Dendritic cell treated with granulocyte-macrophage colony-stimulating factor and Interleukin-4, amounts not matched to agents 40 ng/mL and 50 ng/mL, for 4 days (primary cell): ENCODE measurements around the gene OSER1.
"Not testable (repeated sequence)": the region's sequence is repeated elsewhere in the genome, so short reads cannot be mapped to it uniquely, and the experiment has no call there.

Experiments
- H3K27ac Mint-ChIP-seq: one replicate; pipeline ENCODE4 v1.8.0; 2022; ENCODE audit warnings: mild to moderate bottlenecking, mixed read lengths
- H3K27me3 Mint-ChIP-seq: one replicate; pipeline ENCODE4 v1.8.0; 2022; ENCODE audit warnings: mild to moderate bottlenecking, mixed read lengths
- H3K36me3 Mint-ChIP-seq: one replicate; pipeline ENCODE4 v1.8.0; 2022; ENCODE audit warnings: low read depth, mixed read lengths
- H3K4me1 Mint-ChIP-seq: one replicate; pipeline ENCODE4 v1.8.0; 2022; ENCODE audit warnings: low read depth, mixed read lengths
- H3K4me3 Mint-ChIP-seq: one replicate; pipeline ENCODE4 v1.8.0; 2022; ENCODE audit warnings: mild to moderate bottlenecking, moderate library complexity, mixed read lengths
- H3K9me3 Mint-ChIP-seq: one replicate; pipeline ENCODE4 v1.8.0; 2022; ENCODE audit warnings: mixed read lengths
- intact Hi-C: fragments of 100-400 bp; cut with micrococcal nuclease; formaldehyde crosslinking; loops from one replicate; pipeline ENCODE4 v1.15.0; 2022

OSER1 gene

DNA sequence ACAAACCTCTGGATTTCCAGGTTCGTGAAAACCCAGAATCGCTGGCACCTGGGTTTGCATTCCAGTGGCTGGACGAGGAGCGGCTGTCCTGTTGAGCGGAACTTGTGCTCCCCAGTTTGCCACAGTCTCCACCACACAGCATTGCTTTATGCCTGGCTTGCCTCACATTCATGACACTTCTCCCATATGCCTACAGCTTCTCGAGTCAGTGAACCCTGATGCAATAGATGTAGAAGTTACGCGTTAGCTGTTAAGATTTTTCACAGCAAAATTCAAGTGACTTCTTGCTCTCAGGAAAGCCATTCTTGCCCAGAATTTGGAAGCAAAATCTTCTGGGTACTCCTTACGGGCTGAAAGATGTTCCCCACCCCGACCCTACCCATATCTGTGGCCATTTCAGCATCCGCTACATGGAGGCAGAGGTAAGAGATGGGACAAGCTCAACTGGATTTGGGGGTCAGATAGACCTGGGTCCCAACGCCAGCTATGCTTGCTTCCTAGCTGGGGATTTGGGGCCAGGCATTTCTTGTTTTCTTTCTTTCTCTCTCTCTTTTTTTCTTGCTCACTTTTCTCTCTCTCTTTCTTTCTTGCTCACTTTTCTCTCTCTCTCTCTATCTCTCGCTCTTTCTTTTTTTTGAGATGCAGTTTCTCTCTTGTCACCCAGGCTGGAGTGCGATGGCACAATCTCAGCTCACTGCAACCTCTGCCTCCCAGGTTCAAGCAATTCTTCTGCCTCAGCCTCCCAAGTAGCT lies 24.2 kb upstream of the OSER1 start:
- intact Hi-C loops, result no loop called here
- Mint-ChIP-seq H3K4me1 (no peaks in the 10 kb centered on the region), H3K9me3 (no peaks in the 10 kb centered on the region), H3K27ac (no peak overlapping the region), H3K4me3 (no peak overlapping the region), H3K27me3 (no peaks in the 10 kb centered on the region), H3K36me3 (no peaks in the 10 kb centered on the region)

DNA sequence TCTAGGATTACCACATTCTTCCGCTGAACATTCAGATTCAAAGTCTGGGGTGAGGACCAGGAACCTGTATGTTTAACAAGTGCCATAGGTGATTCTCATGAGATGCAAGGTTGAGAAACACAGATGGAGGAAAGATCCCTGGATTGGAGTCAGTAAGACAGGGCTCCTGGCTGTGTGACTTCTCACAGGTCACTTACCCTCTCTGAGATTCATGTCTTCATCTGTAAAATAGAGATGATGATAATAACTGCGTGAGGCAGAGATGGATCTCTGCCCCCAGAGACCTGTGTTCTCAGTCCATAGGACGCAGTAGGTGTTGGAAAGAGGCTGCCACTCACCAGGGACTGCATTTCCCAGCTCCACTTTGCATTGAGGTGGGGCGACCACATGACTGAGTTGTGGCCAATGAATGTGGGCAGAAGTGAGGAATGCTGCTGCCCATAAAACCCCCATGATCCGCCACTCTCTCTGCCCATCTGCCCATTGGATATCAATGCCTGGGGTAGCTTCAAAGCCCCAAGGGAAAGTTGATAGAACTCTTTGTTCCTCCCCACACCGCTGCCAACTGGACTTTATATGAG lies 23.0 kb upstream of the OSER1 start:
- Mint-ChIP-seq H3K27me3 (no peaks in the 10 kb centered on the region), H3K27ac (no peak overlapping the region), H3K36me3 (no peaks in the 10 kb centered on the region), H3K4me1 (no peaks in the 10 kb centered on the region), H3K9me3 (no peaks in the 10 kb centered on the region), H3K4me3 (no peak overlapping the region)
- intact Hi-C loops, result no loop called here

DNA sequence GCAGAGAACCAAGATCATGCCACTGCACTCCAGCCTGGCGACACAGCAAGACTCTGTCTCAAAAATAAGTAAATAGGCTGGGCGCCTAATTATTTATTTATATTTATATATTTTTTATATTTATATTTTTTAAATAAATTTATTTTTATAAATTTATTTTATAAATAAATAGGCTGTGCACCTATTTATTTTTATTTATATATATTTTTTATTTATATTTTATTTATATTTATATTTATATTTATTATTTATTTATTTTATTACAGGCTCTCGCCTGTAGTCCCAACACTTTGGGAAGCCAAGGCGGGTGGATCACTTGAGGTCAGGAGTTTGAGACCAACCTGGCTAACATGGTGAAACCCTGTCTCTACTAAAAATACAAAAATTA lies 21.9 kb upstream of the OSER1 start:
- H3K27me3 Mint-ChIP-seq, H3K27ac Mint-ChIP-seq, H3K36me3 Mint-ChIP-seq, intact Hi-C loops, H3K4me1 Mint-ChIP-seq, H3K4me3 Mint-ChIP-seq, H3K9me3 Mint-ChIP-seq: not testable (repeated sequence)

DNA sequence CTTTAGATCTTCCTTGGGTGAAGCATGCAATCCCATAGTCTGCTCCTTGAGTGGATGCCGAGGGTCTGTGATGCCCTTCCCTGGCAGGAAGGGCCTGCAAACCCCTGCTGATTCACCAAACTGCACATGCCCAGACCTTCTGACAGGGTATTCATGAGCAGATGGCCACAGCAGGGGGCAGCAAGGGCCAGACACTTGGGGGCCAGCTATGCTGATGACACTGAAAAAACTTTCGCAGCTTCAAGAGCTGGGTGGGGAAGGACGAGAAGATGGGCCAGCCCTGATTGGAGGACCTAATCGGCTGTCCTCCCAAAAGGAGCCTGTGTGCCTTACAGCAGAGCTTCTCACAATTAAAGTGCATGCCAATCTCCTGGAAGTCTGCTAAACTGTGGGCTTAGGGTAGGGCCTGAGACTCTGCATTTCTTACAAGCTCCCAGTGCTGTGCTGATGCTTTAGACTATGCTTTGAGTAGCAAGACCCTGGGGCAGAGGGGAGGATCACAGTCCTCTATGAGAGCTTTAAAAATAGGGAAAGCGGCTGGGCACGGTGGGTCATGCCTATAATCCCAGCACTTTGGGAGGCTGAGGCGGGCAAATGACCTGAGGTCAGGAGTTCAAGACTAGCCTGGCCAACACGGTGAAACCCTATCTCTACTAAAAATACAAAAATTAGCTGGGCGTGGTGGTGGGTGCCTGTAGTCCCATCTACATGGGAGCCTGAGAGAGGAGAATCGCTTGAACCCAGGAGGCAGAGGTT lies 21.3 kb upstream of the OSER1 start:
- Mint-ChIP-seq H3K9me3 (no peaks in the 10 kb centered on the region), H3K4me1 (no peaks in the 10 kb centered on the region), H3K27me3 (no peaks in the 10 kb centered on the region), H3K27ac (no peak overlapping the region), H3K36me3 (no peaks in the 10 kb centered on the region), H3K4me3 (no peak overlapping the region)
- intact Hi-C loops, result no loop called here

- no peaks in the 10 kb centered on the region for H3K36me3 Mint-ChIP-seq
- no peak overlapping the region for H3K27ac Mint-ChIP-seq
- intact Hi-C loops, result no loop called here
- no peak overlapping the region for H3K4me3 Mint-ChIP-seq
- no peaks in the 10 kb centered on the region for H3K27me3 Mint-ChIP-seq
- H3K9me3 Mint-ChIP-seq, result no peaks in the 10 kb centered on the region
- H3K4me1 Mint-ChIP-seq, result no peaks in the 10 kb centered on the region
Observed at GRCh38 chr20:44231193-44231592, 20.6 kb upstream of the OSER1 start.

GRCh38 chr20:44228465-44229258 lies 18.1 kb upstream of the OSER1 start:
- Mint-ChIP-seq H3K27me3 (no peaks in the 10 kb centered on the region), H3K27ac (no peak overlapping the region), H3K9me3 (no peaks in the 10 kb centered on the region), H3K4me3 (no peak overlapping the region), H3K4me1 (no peaks in the 10 kb centered on the region), H3K36me3 (no peaks in the 10 kb centered on the region)
- intact Hi-C loops, result no loop called here

- H3K4me3 Mint-ChIP-seq, result no peak overlapping the region
- H3K4me1 Mint-ChIP-seq, result no peaks in the 10 kb centered on the region
- H3K36me3 Mint-ChIP-seq, result no peaks in the 10 kb centered on the region
- H3K9me3 Mint-ChIP-seq, result no peaks in the 10 kb centered on the region
- no peak overlapping the region for H3K27ac Mint-ChIP-seq
- intact Hi-C loops, result no loop called here
- H3K27me3 Mint-ChIP-seq, result peaks cover 1% of the 10 kb centered on the region
Observed at GRCh38 chr20:44224637-44225036, 14.1 kb upstream of the OSER1 start.

DNA sequence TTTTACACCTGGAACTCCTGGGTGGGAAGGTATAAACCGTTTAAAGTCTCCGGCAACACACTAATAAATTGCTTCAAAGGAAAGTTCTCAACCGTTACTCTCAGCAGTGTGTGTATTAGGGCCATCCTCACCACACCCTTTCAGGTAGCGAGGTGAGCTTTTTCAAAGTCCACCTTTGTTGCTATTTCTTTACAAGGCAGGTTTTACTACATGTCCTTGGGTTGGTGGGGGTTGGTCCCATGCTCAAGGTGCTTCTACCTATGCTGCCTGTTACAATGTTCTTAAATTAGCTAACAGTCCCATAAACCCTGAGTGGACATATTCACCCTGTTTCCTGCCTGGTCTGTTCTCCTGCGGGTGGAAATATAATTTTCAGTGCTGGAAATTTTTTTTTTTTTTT lies 13.2 kb upstream of the OSER1 start:
- no peak overlapping the region for H3K27ac Mint-ChIP-seq
- no peaks in the 10 kb centered on the region for H3K9me3 Mint-ChIP-seq
- H3K4me3 Mint-ChIP-seq, result no peak overlapping the region
- H3K4me1 Mint-ChIP-seq, result no peaks in the 10 kb centered on the region
- H3K27me3 Mint-ChIP-seq, result peaks cover 6% of the 10 kb centered on the region
- intact Hi-C loops, result no loop called here
- no peaks in the 10 kb centered on the region for H3K36me3 Mint-ChIP-seq

DNA sequence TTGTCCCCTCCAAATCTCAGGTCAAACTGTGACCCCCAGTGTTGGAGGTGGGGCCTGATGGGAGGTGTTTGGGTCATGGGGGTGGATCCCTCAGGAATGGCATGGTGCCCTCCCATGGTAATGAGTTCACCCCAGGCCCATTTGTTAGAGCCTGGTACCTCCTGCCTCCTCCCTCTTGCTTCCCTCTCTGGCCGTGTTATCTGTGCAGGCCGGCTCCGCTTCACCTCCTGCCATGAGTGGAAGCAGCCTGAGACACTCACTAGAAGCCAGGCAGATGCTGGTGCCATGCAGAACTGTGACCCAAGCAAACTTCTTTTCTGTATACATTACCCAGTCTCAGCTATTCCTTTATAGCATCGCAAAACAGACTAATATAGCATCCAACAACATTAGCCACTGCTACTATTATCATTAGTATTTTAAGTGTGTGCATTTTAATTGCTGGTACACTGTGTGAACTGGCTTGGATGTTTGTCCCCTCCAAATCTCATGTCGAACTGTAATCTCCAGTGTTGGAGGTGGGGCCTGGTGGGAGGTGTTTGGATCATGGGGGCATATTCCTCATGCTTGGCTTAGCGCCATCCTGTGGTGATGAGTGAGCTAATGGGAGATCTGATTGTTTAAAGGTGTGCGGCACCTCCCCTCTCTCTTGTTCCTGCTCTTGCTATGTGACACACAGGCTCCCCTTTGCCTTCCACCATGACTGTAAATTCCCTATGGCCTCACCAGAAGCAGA lies 12.2 kb upstream of the OSER1 start:
- no peak overlapping the region for H3K27ac Mint-ChIP-seq
- intact Hi-C loops, result no loop called here
- H3K27me3 Mint-ChIP-seq, result peaks cover 8% of the 10 kb centered on the region
- no peak overlapping the region for H3K4me3 Mint-ChIP-seq
- H3K4me1 Mint-ChIP-seq, result peaks cover 6% of the 10 kb centered on the region
- H3K9me3 Mint-ChIP-seq, result no peaks in the 10 kb centered on the region
- no peaks in the 10 kb centered on the region for H3K36me3 Mint-ChIP-seq

DNA sequence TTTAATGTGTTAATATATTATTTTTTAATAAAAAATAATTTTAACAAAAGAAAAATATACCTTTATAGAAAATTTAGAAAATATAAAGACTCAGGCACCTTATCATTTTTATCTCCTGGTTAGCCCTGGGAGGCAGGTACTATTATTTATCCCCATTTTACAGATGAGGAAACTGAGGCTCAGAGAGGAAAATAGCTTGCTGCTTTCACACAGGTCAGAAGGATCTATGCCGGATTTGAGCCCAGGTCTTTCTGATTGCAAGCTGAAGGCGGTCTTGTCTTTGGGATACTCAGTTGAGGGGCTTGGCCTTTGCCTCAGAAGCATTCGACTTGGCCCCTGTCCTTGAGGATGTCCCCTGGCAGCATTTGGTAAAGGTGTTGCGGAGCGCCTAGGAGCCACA lies 11.5 kb upstream of the OSER1 start:
- H3K4me3 Mint-ChIP-seq, result no peak overlapping the region
- H3K4me1 Mint-ChIP-seq, result peaks cover 13% of the 10 kb centered on the region
- intact Hi-C loops, result no loop called here
- H3K36me3 Mint-ChIP-seq, result no peaks in the 10 kb centered on the region
- no peak overlapping the region for H3K27ac Mint-ChIP-seq
- H3K9me3 Mint-ChIP-seq, result no peaks in the 10 kb centered on the region
- peaks cover 12% of the 10 kb centered on the region for H3K27me3 Mint-ChIP-seq

DNA sequence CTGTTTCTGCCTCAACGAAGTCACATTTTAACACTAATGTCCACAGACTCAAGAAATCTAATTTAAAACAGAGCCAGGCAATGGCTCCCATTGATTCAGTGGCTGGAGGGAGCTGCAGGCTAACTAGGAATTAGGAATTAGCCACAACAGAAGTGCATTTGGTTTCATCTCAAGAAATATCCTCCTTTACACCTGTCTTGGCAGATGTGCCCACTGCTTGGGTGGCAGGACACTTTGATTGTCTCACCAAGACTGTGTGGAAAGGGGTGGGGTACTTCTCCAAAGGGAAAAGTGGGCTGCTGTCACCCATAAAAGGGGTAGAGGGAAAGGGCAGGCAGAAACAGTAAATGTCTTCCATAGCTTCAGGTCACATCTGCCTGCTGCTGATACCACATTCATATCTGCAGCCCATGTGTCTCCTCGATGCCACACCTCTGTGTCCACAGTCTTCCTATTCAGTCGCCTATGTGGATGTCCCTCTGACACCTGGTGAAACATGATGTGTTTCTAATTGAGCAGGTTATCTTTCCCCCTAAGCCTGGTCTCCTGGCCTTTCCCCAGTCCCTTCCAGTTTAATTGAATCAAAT lies 10.9 kb upstream of the OSER1 start:
- Mint-ChIP-seq H3K27ac (no peak overlapping the region), H3K27me3 (peaks cover 12% of the 10 kb centered on the region)

DNA sequence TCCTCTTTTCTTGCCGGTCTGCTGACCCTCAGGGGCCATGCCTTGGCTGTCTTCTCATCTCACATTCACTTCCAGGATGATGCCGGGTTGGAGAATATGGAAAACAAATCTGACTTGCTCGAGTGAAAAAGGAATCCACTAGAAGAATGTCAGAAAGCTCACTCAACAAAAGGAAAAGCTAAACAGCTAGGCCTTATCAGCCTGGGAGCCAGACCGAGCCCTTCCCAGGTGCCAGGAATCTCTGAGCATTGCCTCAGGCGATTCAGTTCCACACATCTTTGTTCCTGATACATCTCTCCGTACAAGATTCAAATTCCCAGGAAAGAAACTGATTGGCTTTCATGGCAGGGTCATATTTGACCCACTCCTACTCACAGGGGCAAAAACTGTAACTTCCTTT lies 9.2 kb upstream of the OSER1 start:
- H3K27me3 Mint-ChIP-seq, result peaks cover 12% of the 10 kb centered on the region
- H3K4me3 Mint-ChIP-seq, result no peak overlapping the region

More for the DNA sequence above, 10.9 kb upstream of the OSER1 start:
- intact Hi-C loops, result no loop called here
- Mint-ChIP-seq H3K9me3 (no peaks in the 10 kb centered on the region), H3K4me1 (peaks cover 13% of the 10 kb centered on the region), H3K36me3 (no peaks in the 10 kb centered on the region), H3K4me3 (no peak overlapping the region)

GRCh38 chr20:44219170-44219730 lies 8.7 kb upstream of the OSER1 start:
- H3K4me1 Mint-ChIP-seq, result peaks cover 26% of the 10 kb centered on the region
- intact Hi-C loops, result loop anchor here (10.0 kb wide), 1 partner anchor 426 kb away; no protein-coding TSS in a partner anchor
- no peak overlapping the region for H3K27ac Mint-ChIP-seq
- H3K4me3 Mint-ChIP-seq, result no peak overlapping the region
- peaks cover 12% of the 10 kb centered on the region for H3K27me3 Mint-ChIP-seq
- H3K9me3 Mint-ChIP-seq, result no peaks in the 10 kb centered on the region
- H3K36me3 Mint-ChIP-seq, result no peaks in the 10 kb centered on the region

More for the DNA sequence above, 9.2 kb upstream of the OSER1 start:
- intact Hi-C loops, result loop anchor here (10.0 kb wide), 1 partner anchor 425 kb away; no protein-coding TSS in a partner anchor
- Mint-ChIP-seq H3K27ac (no peak overlapping the region), H3K4me1 (peaks cover 26% of the 10 kb centered on the region), H3K36me3 (no peaks in the 10 kb centered on the region), H3K9me3 (no peaks in the 10 kb centered on the region)
